ENCODE data around the gene NUP205.

Gene NUP205, protein sequence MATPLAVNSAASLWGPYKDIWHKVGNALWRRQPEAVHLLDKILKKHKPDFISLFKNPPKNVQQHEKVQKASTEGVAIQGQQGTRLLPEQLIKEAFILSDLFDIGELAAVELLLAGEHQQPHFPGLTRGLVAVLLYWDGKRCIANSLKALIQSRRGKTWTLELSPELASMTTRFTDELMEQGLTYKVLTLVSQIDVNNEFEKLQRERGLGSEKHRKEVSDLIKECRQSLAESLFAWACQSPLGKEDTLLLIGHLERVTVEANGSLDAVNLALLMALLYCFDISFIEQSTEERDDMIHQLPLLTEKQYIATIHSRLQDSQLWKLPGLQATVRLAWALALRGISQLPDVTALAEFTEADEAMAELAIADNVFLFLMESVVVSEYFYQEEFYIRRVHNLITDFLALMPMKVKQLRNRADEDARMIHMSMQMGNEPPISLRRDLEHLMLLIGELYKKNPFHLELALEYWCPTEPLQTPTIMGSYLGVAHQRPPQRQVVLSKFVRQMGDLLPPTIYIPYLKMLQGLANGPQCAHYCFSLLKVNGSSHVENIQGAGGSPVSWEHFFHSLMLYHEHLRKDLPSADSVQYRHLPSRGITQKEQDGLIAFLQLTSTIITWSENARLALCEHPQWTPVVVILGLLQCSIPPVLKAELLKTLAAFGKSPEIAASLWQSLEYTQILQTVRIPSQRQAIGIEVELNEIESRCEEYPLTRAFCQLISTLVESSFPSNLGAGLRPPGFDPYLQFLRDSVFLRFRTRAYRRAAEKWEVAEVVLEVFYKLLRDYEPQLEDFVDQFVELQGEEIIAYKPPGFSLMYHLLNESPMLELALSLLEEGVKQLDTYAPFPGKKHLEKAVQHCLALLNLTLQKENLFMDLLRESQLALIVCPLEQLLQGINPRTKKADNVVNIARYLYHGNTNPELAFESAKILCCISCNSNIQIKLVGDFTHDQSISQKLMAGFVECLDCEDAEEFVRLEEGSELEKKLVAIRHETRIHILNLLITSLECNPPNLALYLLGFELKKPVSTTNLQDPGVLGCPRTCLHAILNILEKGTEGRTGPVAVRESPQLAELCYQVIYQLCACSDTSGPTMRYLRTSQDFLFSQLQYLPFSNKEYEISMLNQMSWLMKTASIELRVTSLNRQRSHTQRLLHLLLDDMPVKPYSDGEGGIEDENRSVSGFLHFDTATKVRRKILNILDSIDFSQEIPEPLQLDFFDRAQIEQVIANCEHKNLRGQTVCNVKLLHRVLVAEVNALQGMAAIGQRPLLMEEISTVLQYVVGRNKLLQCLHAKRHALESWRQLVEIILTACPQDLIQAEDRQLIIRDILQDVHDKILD (N-terminal part only)

GRCh38 chr7:135557455-135558336, at the start of gene NUP205:
TSS of gene NUP205 (plus strand) at chr7:135557917. CDS start at chr7:135557945, 28 bp downstream.
- peak; percentile 61 to 90 (median 76) for DNase-seq
- intact Hi-C loops (cut with DNase I): loop anchor here (5.0 kb wide), 2 partner anchors 45 to 275 kb away; partner anchors contain the start of gene CNOT4

DNA sequence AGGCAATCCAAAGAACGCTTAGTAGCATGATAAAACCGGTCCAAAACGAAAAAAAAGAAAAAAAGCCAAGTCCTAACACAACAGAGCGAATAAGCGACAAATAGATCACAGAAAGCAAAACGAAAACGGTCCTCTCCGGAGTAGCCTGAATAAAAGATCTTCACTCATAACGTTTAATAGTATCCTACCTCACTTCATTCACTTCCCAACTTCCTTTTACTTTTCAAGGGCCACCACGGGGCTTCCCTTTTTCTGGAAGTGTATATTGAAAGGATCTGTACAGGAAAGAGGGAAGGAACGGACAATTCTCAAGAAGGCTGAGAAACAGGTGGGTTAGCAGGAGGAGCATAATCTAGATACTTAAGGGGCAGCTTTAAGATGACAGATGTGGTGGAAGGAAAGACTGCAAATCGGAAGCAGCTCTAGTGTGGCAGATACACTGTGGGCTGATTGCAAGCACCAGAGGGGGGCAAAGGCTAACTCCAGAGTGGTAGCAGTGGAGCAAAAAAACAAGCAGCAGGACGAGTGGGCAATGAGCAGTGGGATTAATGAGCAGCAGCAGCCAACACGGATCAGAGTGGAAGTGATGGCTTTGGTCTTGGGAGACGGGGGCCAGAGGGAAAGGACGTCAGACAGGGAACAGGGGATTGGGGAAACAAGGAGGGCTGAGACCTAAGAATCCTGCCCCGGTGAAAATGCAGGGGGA, 48.7 kb upstream of the NUP205 start:
- intact Hi-C loops (cut with DNase I): no loop called here
- DNase-seq: peak in 21 of 42 donors; percentile 8 to 53 (median 16)

- intact Hi-C loops (cut with DNase I): no loop called here
- DNase-seq: no peak
These were observed 48.2 kb upstream of the NUP205 start for GRCh38 chr7:135509589-135509838.

GRCh38 chr7:135509839-135510591, 47.7 kb upstream of the NUP205 start, which contains the start of gene CNOT4:
TSS of gene CNOT4 (minus strand) at chr7:135510102. CDS start at chr7:135438331, 71,771 bp downstream.
- intact Hi-C loops (cut with DNase I): loop anchor here (5.0 to 10.0 kb wide), 3 partner anchors 47 to 233 kb away; partner anchors contain the start of gene NUP205

DNA sequence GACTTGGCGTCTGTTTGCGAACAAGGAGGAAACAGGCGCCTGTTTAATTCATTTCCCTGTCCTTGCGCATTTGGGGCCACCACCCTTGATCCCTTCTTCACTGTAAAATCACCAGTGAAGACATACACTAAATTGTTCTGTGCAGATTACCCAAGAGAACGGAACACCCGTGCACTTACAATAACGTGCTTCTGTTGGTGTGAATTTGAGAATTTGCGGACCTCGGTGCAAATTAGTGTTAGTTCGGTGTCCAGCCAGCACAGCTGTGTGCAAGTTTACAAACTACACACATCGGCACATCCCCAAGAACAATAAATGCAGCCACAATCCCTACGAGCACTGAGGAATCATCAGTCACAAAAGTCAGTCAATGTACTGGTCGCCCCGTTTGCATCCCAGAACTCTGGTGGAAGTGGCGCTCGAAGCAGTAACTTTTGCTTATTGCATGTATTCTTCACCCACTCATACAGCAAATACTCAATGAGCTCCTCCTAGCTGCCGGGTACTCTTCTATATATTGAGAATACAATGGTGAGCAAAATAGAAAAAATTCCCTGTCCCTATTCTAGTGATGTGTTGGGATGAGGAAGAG, 47.0 kb upstream of the NUP205 start:
- intact Hi-C loops (cut with DNase I): loop anchor here (5.0 to 10.0 kb wide), 3 partner anchors 47 to 233 kb away; partner anchors contain the start of gene NUP205

More at GRCh38 chr7:135509839-135510591, 47.7 kb upstream of the NUP205 start, which contains the start of gene CNOT4:
- peak; percentile 92 to 99 (median 97) for DNase-seq

GRCh38 chr7:135512135-135512887, 45.4 kb upstream of the NUP205 start:
- DNase-seq: peak in 13 of 42 donors; percentile 8 to 70 (median 30)
- intact Hi-C loops (cut with DNase I): loop anchor here (5.0 to 10.0 kb wide), 3 partner anchors 45 to 235 kb away; partner anchors contain the start of gene NUP205

More for the DNA sequence above, 47.0 kb upstream of the NUP205 start:
- DNase-seq: peak in 24 of 42 donors; percentile 3 to 47 (median 17)

DNA sequence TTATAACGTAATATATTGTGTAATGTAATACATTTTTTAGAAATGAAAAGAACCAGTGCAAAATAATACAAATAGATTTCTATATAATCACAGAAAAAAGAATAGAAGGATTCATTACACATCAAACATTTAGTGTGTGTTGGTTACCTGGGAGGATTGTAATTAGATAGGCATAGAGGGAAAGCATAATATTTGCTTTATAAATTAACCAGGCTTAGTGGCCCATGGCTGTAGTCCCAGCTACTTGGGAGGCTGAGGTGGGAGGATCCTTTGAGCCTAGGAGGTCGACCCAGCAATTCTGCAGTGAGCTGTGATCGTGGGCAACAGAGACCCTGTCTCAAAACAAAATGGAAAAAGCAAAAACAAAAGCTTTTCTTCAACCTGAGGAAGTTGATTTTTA, 42.9 kb upstream of the NUP205 start:
- intact Hi-C loops (cut with DNase I): loop anchor here (5.0 to 10.0 kb wide), 3 partner anchors 42 to 238 kb away; partner anchors contain the start of gene NUP205
- no peak for DNase-seq

DNA sequence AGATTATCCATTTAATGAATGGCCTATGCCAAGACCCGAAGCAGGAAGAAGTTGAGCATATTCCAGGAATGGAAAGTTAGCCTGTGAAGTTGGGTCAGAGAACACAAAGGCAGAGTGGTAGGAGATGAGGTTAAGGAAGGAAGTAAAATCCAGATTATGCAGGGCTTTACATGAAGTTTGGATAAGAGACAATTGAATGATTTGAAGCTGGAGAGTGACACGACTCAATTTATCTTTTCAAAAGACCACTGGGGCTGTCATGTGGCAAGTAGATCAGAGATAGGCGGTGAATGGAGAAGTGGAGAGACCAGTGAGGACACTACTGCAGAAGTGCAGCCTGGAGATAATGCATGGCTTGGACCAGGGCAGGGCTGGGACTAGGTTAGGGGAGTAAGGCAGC, 40.7 kb upstream of the NUP205 start:
- intact Hi-C loops (cut with DNase I): loop anchor here (10.0 kb wide), 1 partner anchor 128 kb away; no protein-coding TSS in a partner anchor
- DNase-seq: no peak

GRCh38 chr7:135518748-135519147, 39.0 kb upstream of the NUP205 start:
- intact Hi-C loops (cut with DNase I): loop anchor here (10.0 kb wide), 1 partner anchor 126 kb away; no protein-coding TSS in a partner anchor
- DNase-seq: no peak

GRCh38 chr7:135519233-135519688, 38.5 kb upstream of the NUP205 start:
- no peak for DNase-seq
- intact Hi-C loops (cut with DNase I): loop anchor here (10.0 kb wide), 1 partner anchor 126 kb away; no protein-coding TSS in a partner anchor

GRCh38 chr7:135519871-135520270, 37.8 kb upstream of the NUP205 start:
- no peak for DNase-seq
- intact Hi-C loops (cut with DNase I): loop anchor here (10.0 kb wide), 1 partner anchor 125 kb away; no protein-coding TSS in a partner anchor

DNA sequence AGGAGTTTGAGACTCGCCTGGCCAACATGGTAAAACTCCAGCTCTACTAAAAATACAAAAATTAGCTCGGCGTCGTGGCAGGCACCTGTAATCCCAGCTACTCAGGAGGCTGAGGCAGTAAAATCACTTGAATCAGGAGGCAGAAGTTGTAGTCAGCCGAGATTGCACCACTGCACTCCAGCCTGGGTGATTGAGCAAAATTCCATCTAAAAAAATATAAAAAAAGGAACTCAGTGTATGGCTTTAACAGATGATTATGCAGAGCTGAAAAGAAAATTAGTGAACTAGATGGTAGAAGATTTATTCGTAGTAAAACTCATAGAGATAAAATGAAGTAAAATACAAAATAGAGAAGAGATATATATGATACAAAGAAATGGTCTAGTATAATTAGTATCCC, 35.2 kb upstream of the NUP205 start:
- intact Hi-C loops (cut with DNase I): no loop called here
- DNase-seq: no peak

- intact Hi-C loops (cut with DNase I): no loop called here
- no peak for DNase-seq
These were observed 34.6 kb upstream of the NUP205 start for GRCh38 chr7:135523146-135523545.

GRCh38 chr7:135525426-135525825, 32.3 kb upstream of the NUP205 start:
- intact Hi-C loops (cut with DNase I): no loop called here

GRCh38 chr7:135527025-135527424, 30.7 kb upstream of the NUP205 start:
- intact Hi-C loops (cut with DNase I): no loop called here
- no peak for DNase-seq

More at GRCh38 chr7:135525426-135525825, 32.3 kb upstream of the NUP205 start:
- no peak for DNase-seq

Data from head of caudate nucleus (tissue), 42 donors.